Esophagus muscularis mucosa (tissue), 4 donors: ENCODE results near the gene ARID4B. TPM values are rescaled to one million over a fixed set of nuclear protein-coding genes. Genes with fewer than 3 reads are reported as not detected.

Source experiments
- DNase-seq: peaks from one replicate; pipeline ENCODE4 v3.0.0-alpha.2; 2017; ENCODE audit errors: extremely low spot score
- H3K27ac ChIP-seq, 4 donors: fragments of 200-600 bp; sonication (generic); replicated peaks in 1 of 4; 1 replicate in 3 of 4; 2 replicates in 1 of 4; pipeline ENCODE4 v1.5.1; 2016 to 2019; ENCODE audit warnings: mild to moderate bottlenecking in 1 of 4
- H3K27me3 ChIP-seq, 4 donors: fragments of 200-600 bp; sonication (generic); one replicate each; pipeline versions ENCODE4 v1.5.1 to v1.6.0; 2016 to 2019
- H3K36me3 ChIP-seq, 4 donors: fragments of 200-600 bp; sonication (generic); one replicate each; pipeline ENCODE4 v1.5.1; 2016 to 2019
- H3K4me1 ChIP-seq, 4 donors: fragments of 200-600 bp; sonication (generic); one replicate each; pipeline ENCODE4 v1.5.1; 2016 to 2019
- H3K4me3 ChIP-seq, 4 donors: fragments of 200-600 bp; sonication (generic); 1 replicate in 2 of 4; 2 replicates in 2 of 4; pipeline ENCODE4 v1.5.1; 2016 to 2019; ENCODE audit warnings: mild to moderate bottlenecking in 4 of 4, moderate library complexity in 1 of 4
- H3K9me3 ChIP-seq, 4 donors: fragments of 200-600 bp; sonication (generic); 1 replicate in 3 of 4; 2 replicates in 1 of 4; pipeline ENCODE4 v1.5.1; 2016 to 2019
- EP300 ChIP-seq: sonication (generic); formaldehyde crosslinking; IDR thresholded peaks from one replicate; pipeline ENCODE4 v1.6.1; 2017; ENCODE audit warnings: antibody characterized with exemption
- POLR2A ChIP-seq: fragments of 450-650 bp; IDR thresholded peaks from one replicate; pipeline ENCODE4 v1.6.1; 2017; ENCODE audit warnings: antibody characterized with exemption, moderate library complexity, mild to moderate bottlenecking, low read depth
- POLR2AphosphoS5 ChIP-seq, 2 donors: sonication (generic); formaldehyde crosslinking; IDR thresholded peaks; one replicate each; pipeline ENCODE4 v1.6.1; 2017; ENCODE audit warnings: antibody characterized with exemption in 2 of 2
- WGBS: methylation state at CpG from one replicate; pipeline ENCODE4 v1.1.5; 2018; 5-methylcytosine and 5-hydroxymethylcytosine counted together
- intact Hi-C: fragments of 100-400 bp; cut with DNase I; formaldehyde crosslinking; loops from one replicate; pipeline ENCODE4 v1.15.1; 2023
- total RNA-seq, 4 donors: library from RNA; depleted of rRNA; stranded (reverse); fragments of >200 nt; gene quantifications; one replicate each; pipeline versions ENCODE4 v1.1.0 to v1.2.1, GENCODE V29; 2016
- TF ChIP-seq, protein P1 (sequence below), 3 experiments: fragments of 200-600 bp in 2 of 3; fragments of 450-650 bp in 1 of 3; sonication (generic) in 2 of 3; IDR thresholded peaks; one replicate each; pipeline ENCODE4 v1.5.1; 2017 to 2019; ENCODE audit warnings: antibody characterized with exemption in 3 of 3, mild to moderate bottlenecking in 2 of 3, moderate library complexity in 1 of 3

ARID4B gene
- total RNA-seq, 4 donors from 2014 or later, result 23.0 to 38.2 (median 29.2) TPM

DNA sequence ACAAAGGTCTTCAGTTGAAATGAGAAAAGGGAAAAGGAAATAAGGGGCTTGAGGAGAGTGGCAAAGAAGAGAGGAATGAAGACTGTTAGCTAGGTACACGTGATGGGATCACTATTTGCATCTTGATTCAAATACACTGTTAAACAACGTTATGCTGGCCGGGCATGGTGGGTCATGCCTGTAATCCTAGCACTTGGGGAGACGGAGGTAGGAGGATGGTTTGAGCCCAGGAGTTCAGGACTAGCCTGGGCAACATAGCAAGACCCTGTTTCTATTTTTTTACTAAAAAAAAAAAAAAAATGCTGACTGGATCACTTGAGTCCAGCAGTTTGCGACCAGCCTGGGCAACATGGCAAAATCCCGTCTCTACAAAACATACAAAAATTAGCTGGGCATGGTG is 169.3 kb downstream of the ARID4B start:
- Histone ChIP-seq H3K9me3 (no peaks in the 10 kb centered on the region), H3K4me3 (no peak overlapping the region), H3K4me1 (peaks cover 17 to 46% (median 36%) of the 10 kb centered on the region in 4 donors), H3K36me3 (peaks cover 0 to 61% (median 48%) of the 10 kb centered on the region in 4 donors), H3K27me3 (no peaks in the 10 kb centered on the region), H3K27ac (no peak overlapping the region)
- TF ChIP-seq POLR2AphosphoS5 (IDR thresholded peaks at IDR 0.05) (no peak), POLR2A (no peak), EP300 (no peak)
- TF ChIP-seq, protein P1, sequence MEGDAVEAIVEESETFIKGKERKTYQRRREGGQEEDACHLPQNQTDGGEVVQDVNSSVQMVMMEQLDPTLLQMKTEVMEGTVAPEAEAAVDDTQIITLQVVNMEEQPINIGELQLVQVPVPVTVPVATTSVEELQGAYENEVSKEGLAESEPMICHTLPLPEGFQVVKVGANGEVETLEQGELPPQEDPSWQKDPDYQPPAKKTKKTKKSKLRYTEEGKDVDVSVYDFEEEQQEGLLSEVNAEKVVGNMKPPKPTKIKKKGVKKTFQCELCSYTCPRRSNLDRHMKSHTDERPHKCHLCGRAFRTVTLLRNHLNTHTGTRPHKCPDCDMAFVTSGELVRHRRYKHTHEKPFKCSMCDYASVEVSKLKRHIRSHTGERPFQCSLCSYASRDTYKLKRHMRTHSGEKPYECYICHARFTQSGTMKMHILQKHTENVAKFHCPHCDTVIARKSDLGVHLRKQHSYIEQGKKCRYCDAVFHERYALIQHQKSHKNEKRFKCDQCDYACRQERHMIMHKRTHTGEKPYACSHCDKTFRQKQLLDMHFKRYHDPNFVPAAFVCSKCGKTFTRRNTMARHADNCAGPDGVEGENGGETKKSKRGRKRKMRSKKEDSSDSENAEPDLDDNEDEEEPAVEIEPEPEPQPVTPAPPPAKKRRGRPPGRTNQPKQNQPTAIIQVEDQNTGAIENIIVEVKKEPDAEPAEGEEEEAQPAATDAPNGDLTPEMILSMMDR (IDR thresholded peaks at IDR 0.05), result no peak
- WGBS, result 91% methylated on average over 6 of the region's 6 CpGs
- intact Hi-C loops, result no loop called here
- DNase-seq, result no peak

DNA sequence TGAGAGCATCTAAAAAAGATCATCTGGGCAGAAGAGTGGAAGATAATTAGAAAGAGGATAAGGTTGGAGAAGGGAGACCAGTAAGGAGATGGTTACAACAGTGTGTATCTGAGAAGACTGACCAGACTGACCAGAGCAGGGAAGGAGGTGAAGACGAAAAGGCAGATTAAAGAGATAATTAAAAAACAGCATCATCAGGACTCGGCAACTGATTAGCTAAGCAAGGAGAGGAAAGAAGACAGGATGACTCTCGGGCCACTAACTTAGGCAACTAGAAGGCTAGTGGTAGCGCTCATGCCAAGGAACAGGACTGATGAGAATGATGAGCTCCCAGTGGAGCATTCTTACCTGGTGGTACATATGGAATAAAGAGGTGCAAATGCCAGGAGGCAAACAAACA is 170.8 kb downstream of the ARID4B start:
- peaks cover 4 to 75% (median 63%) of the 10 kb centered on the region in 4 donors for H3K36me3 ChIP-seq
- H3K4me1 ChIP-seq, result peaks cover 17 to 44% (median 36%) of the 10 kb centered on the region in 4 donors
- H3K9me3 ChIP-seq, result no peaks in the 10 kb centered on the region
- WGBS, result 90% methylated on average over 4 of the region's 4 CpGs
- no peak overlapping the region for H3K4me3 ChIP-seq
- no peaks in the 10 kb centered on the region for H3K27me3 ChIP-seq
- no peak overlapping the region for H3K27ac ChIP-seq
- intact Hi-C loops, result no loop called here
- TF ChIP-seq POLR2AphosphoS5 (IDR thresholded peaks at IDR 0.05), result no peak
- TF ChIP-seq, protein P1 (IDR thresholded peaks at IDR 0.05), result no peak
- TF ChIP-seq POLR2A, result no peak
- no peak for TF ChIP-seq EP300
- DNase-seq, result no peak

DNA sequence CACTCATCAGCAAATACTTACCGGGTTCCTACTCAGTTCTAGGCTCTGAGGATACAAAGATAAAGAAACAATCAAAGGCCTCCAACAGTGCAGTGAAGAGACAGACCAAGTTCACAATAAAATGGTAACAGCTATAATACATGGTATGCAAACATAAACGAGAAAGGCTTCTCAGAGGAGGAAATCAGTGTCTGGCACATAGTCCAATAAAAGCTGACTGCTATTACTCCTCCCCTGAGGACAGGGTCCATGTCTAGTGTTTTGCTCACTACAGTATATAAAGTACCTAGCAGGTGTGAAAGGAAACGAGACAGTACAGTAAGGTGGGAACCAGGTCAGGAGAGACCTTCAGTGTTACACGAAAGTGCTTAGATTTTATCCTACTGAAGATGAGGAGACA is 171.2 kb downstream of the ARID4B start:
- no peak for DNase-seq
- intact Hi-C loops, result no loop called here
- H3K27me3 ChIP-seq, result no peaks in the 10 kb centered on the region
- H3K36me3 ChIP-seq, result peaks cover 9 to 75% (median 67%) of the 10 kb centered on the region in 4 donors
- peaks cover 14 to 40% (median 32%) of the 10 kb centered on the region in 4 donors for H3K4me1 ChIP-seq
- no peak for TF ChIP-seq POLR2AphosphoS5 (IDR thresholded peaks at IDR 0.05)
- TF ChIP-seq, protein P1 (IDR thresholded peaks at IDR 0.05), result no peak
- TF ChIP-seq POLR2A, result no peak
- no peak for TF ChIP-seq EP300
- 91% methylated on average over 4 of the region's 4 CpGs for WGBS
- H3K9me3 ChIP-seq, result no peaks in the 10 kb centered on the region
- H3K27ac ChIP-seq, result no peak overlapping the region
- no peak overlapping the region for H3K4me3 ChIP-seq

DNA sequence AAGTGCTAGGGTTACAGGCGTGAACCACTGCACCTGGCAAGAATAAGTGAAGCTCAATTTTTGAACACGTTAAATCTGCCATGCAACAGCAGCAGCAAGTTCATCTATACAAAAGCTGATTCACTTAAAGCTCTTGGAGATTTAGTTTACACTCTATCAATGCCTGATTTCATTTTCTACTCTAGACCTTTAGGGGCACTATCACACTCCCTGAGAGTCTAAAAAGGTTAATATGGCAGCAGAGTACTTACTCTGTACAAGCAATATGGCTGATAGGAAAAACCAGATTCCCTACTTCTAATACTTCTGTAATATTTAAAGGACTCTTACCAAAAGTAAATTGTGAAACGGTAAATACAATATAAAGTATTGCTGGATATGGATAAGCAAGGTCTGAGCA is 171.7 kb downstream of the ARID4B start:
- Histone ChIP-seq H3K27ac (no peak overlapping the region), H3K4me1 (peaks cover 13 to 37% (median 29%) of the 10 kb centered on the region in 4 donors), H3K27me3 (no peaks in the 10 kb centered on the region), H3K4me3 (no peak overlapping the region), H3K36me3 (peaks cover 13 to 79% (median 72%) of the 10 kb centered on the region in 4 donors), H3K9me3 (no peaks in the 10 kb centered on the region)
- DNase-seq, result no peak
- 94% methylated on average over 3 of the region's 3 CpGs for WGBS
- intact Hi-C loops, result no loop called here
- TF ChIP-seq EP300, result no peak
- TF ChIP-seq POLR2A, result no peak
- TF ChIP-seq, protein P1 (IDR thresholded peaks at IDR 0.05), result no peak
- TF ChIP-seq POLR2AphosphoS5 (IDR thresholded peaks at IDR 0.05), result no peak

DNA sequence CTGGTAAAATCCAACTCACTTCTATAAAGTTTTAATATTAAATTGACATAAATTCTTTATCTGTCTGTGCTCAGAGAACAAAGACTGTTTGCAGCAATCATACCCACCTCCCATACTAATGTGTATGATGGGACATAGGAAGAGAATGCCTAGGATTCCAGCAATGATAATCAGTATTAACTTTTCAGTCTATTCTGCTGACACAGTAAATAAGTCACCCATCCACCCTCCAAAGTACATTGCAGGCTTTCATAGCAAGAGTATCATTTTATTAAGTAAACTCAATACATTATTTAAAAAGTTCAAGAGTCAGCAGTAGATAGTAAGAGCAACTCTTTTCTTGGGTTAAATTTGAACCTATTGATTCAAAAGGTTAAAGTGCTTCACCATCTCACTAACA is 175.7 kb downstream of the ARID4B start:
- Histone ChIP-seq H3K9me3 (no peaks in the 10 kb centered on the region), H3K4me1 (peaks cover 0 to 8% (median 2%) of the 10 kb centered on the region in 4 donors), H3K27me3 (no peaks in the 10 kb centered on the region), H3K36me3 (peaks cover 31 to 98% (median 88%) of the 10 kb centered on the region in 4 donors), H3K4me3 (no peak overlapping the region), H3K27ac (no peak overlapping the region)
- TF ChIP-seq POLR2AphosphoS5 (IDR thresholded peaks at IDR 0.05), result no peak
- no peak for TF ChIP-seq POLR2A
- TF ChIP-seq, protein P1 (IDR thresholded peaks at IDR 0.05), result no peak
- TF ChIP-seq EP300, result no peak
- intact Hi-C loops, result no loop called here
- no peak for DNase-seq
